Measurements from ENCODE around the gene OR1J4. TPM values are rescaled to one million over a fixed set of nuclear protein-coding genes. Genes with fewer than 3 reads are reported as not detected.

OR1J4 gene
- total RNA-seq, 3 donors from 2014 or later: not detected

DNA sequence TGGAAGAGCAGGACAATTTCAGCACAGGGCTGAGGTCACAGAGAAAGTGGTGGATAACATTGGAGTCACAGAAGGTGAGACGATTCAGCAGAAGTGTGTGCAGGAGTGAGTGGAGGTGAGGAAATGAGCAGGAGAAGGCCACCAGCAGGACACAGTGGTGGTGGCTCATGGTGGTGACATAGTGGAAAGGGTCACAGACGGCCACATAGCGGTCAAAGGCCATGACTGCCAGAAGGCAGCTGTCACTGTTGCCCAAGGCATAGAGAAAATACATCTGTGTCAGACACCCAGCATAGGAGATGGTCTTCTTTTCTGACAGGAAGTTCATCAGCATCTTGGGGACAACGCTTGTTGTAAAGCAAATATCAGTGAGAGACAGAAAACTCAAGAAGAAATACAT is 49.0 kb downstream of the OR1J4 start:
- DNase-seq (ENCODE audit: low spot score in 2 of 2): no peak
- no peaks in the 10 kb centered on the region for H3K4me1 ChIP-seq
- intact Hi-C loops (cut with DNase I; ENCODE audit: low total_unique reads): no loop called here
- H3K27ac ChIP-seq: no peak overlapping the region
- no peaks in the 10 kb centered on the region for H3K36me3 ChIP-seq
- no peaks in the 10 kb centered on the region for H3K9me3 ChIP-seq
- no peak for TF ChIP-seq POLR2A (IDR thresholded peaks at IDR 0.05)
- TF ChIP-seq CTCF (IDR thresholded peaks at IDR 0.05): no peak
- no peak for TF ChIP-seq POLR2AphosphoS5 (IDR thresholded peaks at IDR 0.05)
- no peak overlapping the region for H3K4me3 ChIP-seq
- no peaks in the 10 kb centered on the region for H3K27me3 ChIP-seq

Other genes starting within 250 kb of the OR1J4 start
- 1 to 10 TPM; 2.6 to 8.0 (median 4.5) TPM for gene PTGS1, start 148.1 kb upstream of the OR1J4 start, total RNA-seq
- not detected for gene OR1J1, start 41.2 kb upstream of the OR1J4 start, total RNA-seq
- not detected for gene OR1J2, start 8.3 kb upstream of the OR1J4 start, total RNA-seq
- not detected for gene OR1N1, start 8.2 kb downstream of the OR1J4 start, total RNA-seq
- gene OR1N2, start 34.0 kb downstream of the OR1J4 start, total RNA-seq: under 1 TPM in 1 of 3 donors, not detected in 2; 0.73 TPM
- gene OR1L8, start 64.2 kb downstream of the OR1J4 start, total RNA-seq: under 1 TPM in 2 of 3 donors, not detected in 1; 0.44 to 0.48 TPM
- gene OR1Q1, start 95.6 kb downstream of the OR1J4 start, total RNA-seq: under 1 TPM in 1 of 3 donors, not detected in 2; 0.44 TPM
- not detected for gene OR1B1, start 138.5 kb downstream of the OR1J4 start, total RNA-seq
- gene OR1L1, start 142.6 kb downstream of the OR1J4 start, total RNA-seq: not detected
- gene OR1L3, start 156.0 kb downstream of the OR1J4 start, total RNA-seq: not detected
- not detected for gene OR1L4, start 204.8 kb downstream of the OR1J4 start, total RNA-seq
- gene OR1L6, start 223.2 kb downstream of the OR1J4 start, total RNA-seq: not detected

All from breast epithelium (tissue), 4 donors.